ENCODE measurements around the gene NELL2. TPM values are rescaled to one million over a fixed set of nuclear protein-coding genes. Genes with fewer than 3 reads are reported as not detected.
"Not testable (repeated sequence)": the region's sequence is repeated elsewhere in the genome, so short reads cannot be mapped to it uniquely, and the experiment has no call there.

Gene NELL2
- total RNA-seq, 1 donor from 2014 or later = 0.05 TPM

GRCh38 chr12:44697511-44697910 lies 178.6 kb downstream of the NELL2 start:
- DNase-seq (ENCODE audit: low read depth) = no peak

- no peak for DNase-seq (ENCODE audit: low read depth)
Observed at GRCh38 chr12:44696542-44696941, 179.6 kb downstream of the NELL2 start.

GRCh38 chr12:44694017-44694416 lies 182.1 kb downstream of the NELL2 start:
- DNase-seq (ENCODE audit: low read depth) = no peak

GRCh38 chr12:44689587-44689986 lies 186.5 kb downstream of the NELL2 start:
- DNase-seq (ENCODE audit: low read depth) = no peak

GRCh38 chr12:44686821-44687432 lies 189.2 kb downstream of the NELL2 start:
- not testable (repeated sequence) for DNase-seq (ENCODE audit: low read depth)

GRCh38 chr12:44677724-44678123 lies 198.4 kb downstream of the NELL2 start:
- DNase-seq (ENCODE audit: low read depth) = no peak

- no peak for DNase-seq (ENCODE audit: low read depth)
Observed at GRCh38 chr12:44674875-44675274, 201.2 kb downstream of the NELL2 start.

GRCh38 chr12:44673811-44674210 lies 202.3 kb downstream of the NELL2 start:
- no peak for DNase-seq (ENCODE audit: low read depth)

- DNase-seq (ENCODE audit: low read depth) = no peak
Observed at GRCh38 chr12:44672042-44672441, 204.1 kb downstream of the NELL2 start.

GRCh38 chr12:44668443-44668842 lies 207.7 kb downstream of the NELL2 start:
- DNase-seq (ENCODE audit: low read depth) = no peak

GRCh38 chr12:44667461-44667860 lies 208.7 kb downstream of the NELL2 start:
- DNase-seq (ENCODE audit: low read depth) = no peak

- DNase-seq (ENCODE audit: low read depth) = no peak
Observed at GRCh38 chr12:44663291-44663690, 212.8 kb downstream of the NELL2 start.

- no peak for DNase-seq (ENCODE audit: low read depth)
Observed at GRCh38 chr12:44655846-44656245, 220.3 kb downstream of the NELL2 start.

GRCh38 chr12:44654646-44655639 lies 221.2 kb downstream of the NELL2 start:
- no peak for DNase-seq (ENCODE audit: low read depth)

- no peak for DNase-seq (ENCODE audit: low read depth)
Observed at GRCh38 chr12:44653861-44654527, 222.1 kb downstream of the NELL2 start.

GRCh38 chr12:44649693-44650092 lies 226.4 kb downstream of the NELL2 start:
- no peak for DNase-seq (ENCODE audit: low read depth)

GRCh38 chr12:44647917-44648690 lies 228.0 kb downstream of the NELL2 start:
- no peak for DNase-seq (ENCODE audit: low read depth)

GRCh38 chr12:44640427-44641190 lies 235.5 kb downstream of the NELL2 start:
- DNase-seq (ENCODE audit: low read depth) = no peak

- no peak for DNase-seq (ENCODE audit: low read depth)
Observed at GRCh38 chr12:44637875-44638274, 238.2 kb downstream of the NELL2 start.

GRCh38 chr12:44628180-44628579 lies 247.9 kb downstream of the NELL2 start:
- no peak for DNase-seq (ENCODE audit: low read depth)
